ENCODE measurements around the gene ITGB7. TPM values are rescaled to one million over a fixed set of nuclear protein-coding genes. Genes with fewer than 3 reads are reported as not detected.

Gene ITGB7
- total RNA-seq, 1 experiment from 2014 or later, result 0.43 TPM

GRCh38 chr12:53227341-53227740, 20.3 kb upstream of the ITGB7 start:
- no peak overlapping the region for H3K27ac ChIP-seq (ENCODE audit: low read depth, low read length, poor library complexity, severe bottlenecking)
- H3K4me1 ChIP-seq (ENCODE audit: insufficient read depth, low read length, poor library complexity, severe bottlenecking), result peaks cover 34% of the 10 kb centered on the region
- H3K4me3 ChIP-seq (ENCODE audit: low read depth, low read length, poor library complexity, severe bottlenecking), result no peak overlapping the region
- no peak for DNase-seq (ENCODE audit: low spot score)
- TF ChIP-seq CTCF (conservative IDR thresholded peaks at IDR 0.05; ENCODE audit: low read depth, low read length), result no peak
- TF ChIP-seq EZH2 (IDR thresholded peaks at IDR 0.05; ENCODE audit: borderline replicate concordance, low read depth, low read length, poor library complexity, severe bottlenecking), result no peak
- ChIA-PET POLR2A (ENCODE audit: low non-redundant PET) (no interaction called here), CTCF (no interaction called here)
- intact Hi-C loops (cut with micrococcal nuclease; ENCODE audit: unreplicated experiment), result no loop called here
- H3K36me3 ChIP-seq (ENCODE audit: insufficient read depth, low read length, poor library complexity, severe bottlenecking), result no peaks in the 10 kb centered on the region
- BruUV-seq (replicated peaks), result no TSS peak
- H3K9me3 ChIP-seq (ENCODE audit: low read depth, low read length, poor library complexity, severe bottlenecking), result no peaks in the 10 kb centered on the region
- no peaks in the 10 kb centered on the region for H3K27me3 ChIP-seq (replicated peaks; ENCODE audit: insufficient read depth, low read depth, low read length, poor library complexity)

GRCh38 chr12:53226815-53227214, 19.8 kb upstream of the ITGB7 start:
- intact Hi-C loops (cut with micrococcal nuclease; ENCODE audit: unreplicated experiment), result no loop called here
- Histone ChIP-seq H3K27ac (ENCODE audit: low read depth, low read length, poor library complexity, severe bottlenecking) (no peak overlapping the region), H3K27me3 (replicated peaks; ENCODE audit: insufficient read depth, low read depth, low read length, poor library complexity) (no peaks in the 10 kb centered on the region), H3K36me3 (ENCODE audit: insufficient read depth, low read length, poor library complexity, severe bottlenecking) (no peaks in the 10 kb centered on the region), H3K4me1 (ENCODE audit: insufficient read depth, low read length, poor library complexity, severe bottlenecking) (peaks cover 39% of the 10 kb centered on the region), H3K9me3 (ENCODE audit: low read depth, low read length, poor library complexity, severe bottlenecking) (no peaks in the 10 kb centered on the region), H3K4me3 (ENCODE audit: low read depth, low read length, poor library complexity, severe bottlenecking) (no peak overlapping the region)
- no TSS peak for BruUV-seq (replicated peaks)
- TF ChIP-seq EZH2 (IDR thresholded peaks at IDR 0.05; ENCODE audit: borderline replicate concordance, low read depth, low read length, poor library complexity, severe bottlenecking) (no peak), CTCF (conservative IDR thresholded peaks at IDR 0.05; ENCODE audit: low read depth, low read length) (no peak)
- ChIA-PET POLR2A (ENCODE audit: low non-redundant PET) (no interaction called here), CTCF (no interaction called here)
- no peak for DNase-seq (ENCODE audit: low spot score)

GRCh38 chr12:53225635-53226424, 18.8 kb upstream of the ITGB7 start:
- no peak for DNase-seq (ENCODE audit: low spot score)
- H3K27ac ChIP-seq (ENCODE audit: low read depth, low read length, poor library complexity, severe bottlenecking), result peak overlapping the region; percentile 16
- ChIA-PET POLR2A (ENCODE audit: low non-redundant PET) (interaction anchor here (0.9 kb wide), 1 partner anchor 60 kb away, joined by 3 read pairs; no protein-coding TSS in a partner anchor), CTCF (no interaction called here)
- no TSS peak for BruUV-seq (replicated peaks)
- H3K4me3 ChIP-seq (ENCODE audit: low read depth, low read length, poor library complexity, severe bottlenecking), result no peak overlapping the region
- TF ChIP-seq CTCF (conservative IDR thresholded peaks at IDR 0.05; ENCODE audit: low read depth, low read length), result no peak
- no peak for TF ChIP-seq EZH2 (IDR thresholded peaks at IDR 0.05; ENCODE audit: borderline replicate concordance, low read depth, low read length, poor library complexity, severe bottlenecking)
- H3K27me3 ChIP-seq (replicated peaks; ENCODE audit: insufficient read depth, low read depth, low read length, poor library complexity), result no peaks in the 10 kb centered on the region
- no peaks in the 10 kb centered on the region for H3K9me3 ChIP-seq (ENCODE audit: low read depth, low read length, poor library complexity, severe bottlenecking)
- no peaks in the 10 kb centered on the region for H3K36me3 ChIP-seq (ENCODE audit: insufficient read depth, low read length, poor library complexity, severe bottlenecking)
- intact Hi-C loops (cut with micrococcal nuclease; ENCODE audit: unreplicated experiment), result no loop called here
- peaks cover 39% of the 10 kb centered on the region for H3K4me1 ChIP-seq (ENCODE audit: insufficient read depth, low read length, poor library complexity, severe bottlenecking)

Data from A673 (cell line).